Neuronal stem cell (in vitro differentiated cells): ENCODE measurements around the gene LYPD3.
"Not testable (repeated sequence)": the region's sequence is repeated elsewhere in the genome, so short reads cannot be mapped to it uniquely, and the experiment has no call there.

Source experiments
- DNase-seq: peaks from one replicate; pipeline ENCODE4 v3.0.0-alpha.2; 2013; ENCODE audit warnings: low spot score
- H2AFZ ChIP-seq: one replicate; pipeline ENCODE4 v1.6.1; 2013; ENCODE audit warnings: mild to moderate bottlenecking, low read length, inconsistent platforms
- H2AK5ac ChIP-seq: 2 replicates; pipeline ENCODE4 v1.6.1; 2013; ENCODE audit warnings: low read depth, mild to moderate bottlenecking, inconsistent platforms, low read length, moderate library complexity, mixed read lengths
- H2BK120ac ChIP-seq: 2 replicates; pipeline ENCODE4 v1.6.1; 2013; ENCODE audit warnings: low read depth, mild to moderate bottlenecking, inconsistent platforms, low read length, moderate library complexity, mixed read lengths
- H2BK12ac ChIP-seq: one replicate; pipeline ENCODE4 v1.6.1; 2013; ENCODE audit warnings: low read length, inconsistent platforms
- H2BK15ac ChIP-seq: 2 replicates; pipeline ENCODE4 v1.6.1; 2013; ENCODE audit warnings: mild to moderate bottlenecking, low read length, inconsistent platforms, mixed read lengths
- H2BK5ac ChIP-seq: one replicate; pipeline ENCODE4 v1.6.1; 2013; ENCODE audit warnings: inconsistent platforms, mild to moderate bottlenecking, low read length, moderate library complexity
- H3K14ac ChIP-seq: one replicate; pipeline ENCODE4 v1.6.1; 2013; ENCODE audit warnings: low read length, inconsistent platforms
- H3K18ac ChIP-seq: 2 replicates; pipeline ENCODE4 v1.6.1; 2013; ENCODE audit warnings: low read length, inconsistent platforms
- H3K23ac ChIP-seq: 2 replicates; pipeline ENCODE4 v1.6.1; 2013; ENCODE audit warnings: low read depth, mild to moderate bottlenecking, mixed read lengths, low read length, inconsistent platforms; ENCODE audit not compliant: poor library complexity
- H3K27ac ChIP-seq: replicated peaks from 3 replicates; pipeline ENCODE4 v1.5.1; 2013; ENCODE audit warnings: low read length, inconsistent platforms
- H3K27me3 ChIP-seq, 3 experiments: 2 replicates each; pipeline ENCODE4 v1.6.1; 2013; ENCODE audit warnings: low read length in 3 of 3, mild to moderate bottlenecking in 2 of 3, inconsistent platforms in 1 of 3, low read depth in 1 of 3, mixed read lengths in 1 of 3, moderate library complexity in 1 of 3; ENCODE audit not compliant: control insufficient read depth in 3 of 3, insufficient read depth in 3 of 3
- H3K36me3 ChIP-seq, 2 donors: replicated peaks in 1 of 2; 2 replicates each; pipeline ENCODE4 v1.6.1; 2013; ENCODE audit warnings: low read length in 2 of 2; ENCODE audit not compliant: control insufficient read depth in 2 of 2, insufficient read depth in 2 of 2
- H3K4ac ChIP-seq: 2 replicates; pipeline ENCODE4 v1.6.1; 2013; ENCODE audit warnings: inconsistent platforms, mild to moderate bottlenecking, low read length, moderate library complexity
- H3K4me1 ChIP-seq, 2 donors: 1 replicate in 1 of 2; 2 replicates in 1 of 2; pipeline ENCODE4 v1.6.1; 2013; ENCODE audit warnings: low read length in 2 of 2, low read depth in 1 of 2; ENCODE audit not compliant: control insufficient read depth in 2 of 2, insufficient read depth in 1 of 2
- H3K4me2 ChIP-seq: one replicate; pipeline ENCODE4 v1.6.1; 2013; ENCODE audit warnings: mild to moderate bottlenecking, low read length, inconsistent platforms; ENCODE audit not compliant: insufficient read depth, poor library complexity, severe bottlenecking
- H3K4me3 ChIP-seq, 2 donors: 2 replicates each; pipeline ENCODE4 v1.5.1; 2013; ENCODE audit warnings: low read length in 2 of 2, mild to moderate bottlenecking in 2 of 2, inconsistent platforms in 1 of 2, moderate library complexity in 1 of 2
- H3K79me1 ChIP-seq: one replicate; pipeline ENCODE4 v1.6.1; 2013; ENCODE audit warnings: low read depth, mild to moderate bottlenecking, inconsistent platforms, low read length, moderate library complexity
- H3K9ac ChIP-seq: one replicate; pipeline ENCODE4 v1.6.1; 2013; ENCODE audit warnings: mild to moderate bottlenecking, low read depth, low read length, inconsistent platforms; ENCODE audit not compliant: poor library complexity
- H3K9me3 ChIP-seq, 2 donors: replicated peaks in 1 of 2; 2 replicates each; pipeline versions ENCODE3 to v1.6.1; 2013; ENCODE audit warnings: low read length in 2 of 2, mild to moderate bottlenecking in 2 of 2, inconsistent platforms in 1 of 2, low read depth in 1 of 2, mixed read lengths in 1 of 2, moderate library complexity in 1 of 2; ENCODE audit not compliant: control insufficient read depth in 2 of 2, insufficient read depth in 1 of 2
- H4K8ac ChIP-seq: one replicate; pipeline ENCODE4 v1.6.1; 2013; ENCODE audit warnings: low read depth, mild to moderate bottlenecking, inconsistent platforms, low read length, moderate library complexity
- H4K91ac ChIP-seq: one replicate; pipeline ENCODE4 v1.6.1; 2013; ENCODE audit warnings: low read length, low read depth, mild to moderate bottlenecking, inconsistent platforms; ENCODE audit not compliant: poor library complexity
- WGBS, 2 donors: extraction: QIAGEN DNeasy Blood & Tissue Kit; methylation state at CpG; one replicate each; pipeline ENCODE4 v1.1.7; 2013; ENCODE audit warnings: missing lambda C conversion rate in 2 of 2, mixed read lengths in 1 of 2; ENCODE audit not compliant: insufficient read length in 2 of 2, insufficient replicate concordance in 1 of 2; ENCODE audit errors: extremely low coverage in 2 of 2; 5-methylcytosine and 5-hydroxymethylcytosine counted together

LYPD3 gene

DNA sequence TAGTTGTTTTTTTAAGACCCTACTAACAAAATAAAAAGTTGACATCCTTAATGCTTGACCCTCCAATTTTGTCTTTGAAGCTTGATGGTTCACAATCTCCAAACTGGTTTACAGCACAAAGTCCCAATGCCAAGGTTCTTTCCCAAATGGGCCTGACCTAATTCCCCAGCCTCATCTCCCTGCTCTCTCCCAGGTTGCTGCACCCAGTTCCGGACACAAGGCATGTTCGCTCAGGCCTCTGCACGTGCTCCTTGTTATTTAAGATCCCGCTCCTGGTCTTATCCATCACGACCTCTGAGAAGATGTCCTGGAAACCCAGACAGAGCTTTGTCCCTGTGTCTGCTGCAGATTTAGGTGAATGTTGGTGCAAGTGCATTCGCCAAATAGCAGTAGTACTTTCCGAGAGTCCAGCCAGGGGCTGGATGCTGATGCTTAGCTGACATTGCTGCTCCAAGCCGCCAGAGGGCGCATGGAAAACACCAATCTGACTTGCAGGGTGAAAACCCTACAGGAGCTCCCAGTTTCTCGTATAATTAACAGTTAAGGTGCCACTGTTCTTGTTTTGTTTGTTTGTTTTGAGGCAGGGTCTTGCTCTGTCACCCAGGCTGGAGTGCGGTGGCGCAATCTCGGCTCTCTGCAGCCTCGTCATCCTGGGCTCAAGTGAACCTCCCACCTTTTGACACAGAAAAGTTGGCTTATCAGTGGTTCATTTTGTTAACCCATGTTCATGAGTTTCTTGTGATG, 18.5 kb downstream of the LYPD3 start:
- no peak overlapping the region for H3K14ac ChIP-seq
- no peak overlapping the region for H4K91ac ChIP-seq
- H3K27me3 ChIP-seq = no peaks in the 10 kb centered on the region
- no peak overlapping the region for H3K4ac ChIP-seq
- H3K4me2 ChIP-seq = no peak overlapping the region
- peak; percentile 72 for DNase-seq
- no peak overlapping the region for H2AK5ac ChIP-seq
- no peak overlapping the region for H3K23ac ChIP-seq
- no peak overlapping the region for H4K8ac ChIP-seq
- H2BK15ac ChIP-seq = no peak overlapping the region
- H3K4me1 ChIP-seq = no peaks in the 10 kb centered on the region
- no peak overlapping the region for H3K4me3 ChIP-seq
- no CpG with 5 or more reads among the region's 14 CpGs for WGBS, 2 donors
- H3K18ac ChIP-seq = no peak overlapping the region
- no peak overlapping the region for H2BK5ac ChIP-seq
- no peak overlapping the region for H3K27ac ChIP-seq
- H3K36me3 ChIP-seq = no peaks in the 10 kb centered on the region
- no peak overlapping the region for H2BK12ac ChIP-seq
- no peaks in the 10 kb centered on the region for H3K9me3 ChIP-seq
- H3K79me1 ChIP-seq = peaks cover 2% of the 10 kb centered on the region
- H3K9ac ChIP-seq = no peak overlapping the region
- no peak overlapping the region for H2BK120ac ChIP-seq
- H2AFZ ChIP-seq = peak overlapping the region; percentile 51

GRCh38 chr19:43445426-43445825, 20.0 kb downstream of the LYPD3 start:
- DNase-seq = no peak
- H3K79me1 ChIP-seq = peaks cover 2% of the 10 kb centered on the region
- no peak overlapping the region for H3K23ac ChIP-seq
- no peak overlapping the region for H3K9ac ChIP-seq
- no peak overlapping the region for H3K4ac ChIP-seq
- no peaks in the 10 kb centered on the region for H3K9me3 ChIP-seq
- no peak overlapping the region for H4K91ac ChIP-seq
- no peak overlapping the region for H2AK5ac ChIP-seq
- no peak overlapping the region for H3K18ac ChIP-seq
- H2BK120ac ChIP-seq = no peak overlapping the region
- H4K8ac ChIP-seq = no peak overlapping the region
- H3K4me1 ChIP-seq = no peaks in the 10 kb centered on the region
- no peak overlapping the region for H2BK5ac ChIP-seq
- H2AFZ ChIP-seq = no peak overlapping the region
- H2BK12ac ChIP-seq = no peak overlapping the region
- H3K27me3 ChIP-seq = no peaks in the 10 kb centered on the region
- H3K4me3 ChIP-seq = no peak overlapping the region
- no peak overlapping the region for H3K14ac ChIP-seq
- no peaks in the 10 kb centered on the region for H3K36me3 ChIP-seq
- no peak overlapping the region for H3K27ac ChIP-seq
- H3K4me2 ChIP-seq = no peak overlapping the region
- WGBS, 2 donors = no CpG with 5 or more reads among the region's 2 CpGs
- H2BK15ac ChIP-seq = no peak overlapping the region

- no peak for DNase-seq
- no peak overlapping the region for H3K4ac ChIP-seq
- no CpG with 5 or more reads among the region's 15 CpGs for WGBS, 2 donors
Observed at GRCh38 chr19:43444531-43445287, 20.7 kb downstream of the LYPD3 start.

GRCh38 chr19:43444091-43444490, 21.3 kb downstream of the LYPD3 start:
- not testable (repeated sequence) for H3K4me1 ChIP-seq, H2BK15ac ChIP-seq, H3K9me3 ChIP-seq, H2AK5ac ChIP-seq, H3K27me3 ChIP-seq, H2BK120ac ChIP-seq, H3K27ac ChIP-seq, H4K8ac ChIP-seq, H3K36me3 ChIP-seq, H3K4me3 ChIP-seq, H3K4me2 ChIP-seq, H4K91ac ChIP-seq, H2AFZ ChIP-seq, H3K23ac ChIP-seq, H2BK5ac ChIP-seq, H3K9ac ChIP-seq, H2BK12ac ChIP-seq, H3K79me1 ChIP-seq, DNase-seq, H3K4ac ChIP-seq, H3K14ac ChIP-seq, H3K18ac ChIP-seq
- no CpG with 5 or more reads among the region's 9 CpGs for whole genome bisulfite sequencing, 2 donors

More at GRCh38 chr19:43444531-43445287, 20.7 kb downstream of the LYPD3 start:
- no peaks in the 10 kb centered on the region for H3K27me3 ChIP-seq
- no peak overlapping the region for H3K14ac ChIP-seq
- no peak overlapping the region for H3K4me3 ChIP-seq
- no peak overlapping the region for H2AFZ ChIP-seq
- H2BK5ac ChIP-seq = no peak overlapping the region
- H2AK5ac ChIP-seq = no peak overlapping the region
- H3K79me1 ChIP-seq = peaks cover 2% of the 10 kb centered on the region
- H2BK120ac ChIP-seq = no peak overlapping the region
- H4K8ac ChIP-seq = no peak overlapping the region
- no peak overlapping the region for H4K91ac ChIP-seq
- no peaks in the 10 kb centered on the region for H3K4me1 ChIP-seq
- H3K9ac ChIP-seq = no peak overlapping the region
- no peak overlapping the region for H2BK12ac ChIP-seq
- no peak overlapping the region for H3K27ac ChIP-seq
- no peak overlapping the region for H3K18ac ChIP-seq
- H3K4me2 ChIP-seq = no peak overlapping the region
- no peak overlapping the region for H3K23ac ChIP-seq
- no peaks in the 10 kb centered on the region for H3K9me3 ChIP-seq
- no peaks in the 10 kb centered on the region for H3K36me3 ChIP-seq
- H2BK15ac ChIP-seq = no peak overlapping the region
